Activated T-cell treated with anti-CD3 and anti-CD28 coated beads, Interleukin-2, amount 50 U/mL, for 1 hour (primary cell): Measurements from ENCODE around the gene ZNF500.
"Not testable (repeated sequence)": the region's sequence is repeated elsewhere in the genome, so short reads cannot be mapped to it uniquely, and the experiment has no call there.

Experiments used
- DNase-seq: peaks from one replicate; pipeline ENCODE4 v3.0.0-alpha.2; 2020

The ZNF500 gene

GRCh38 chr16:4795828-4796572, 29.0 kb upstream of the ZNF500 start:
- DNase-seq = no peak

- DNase-seq = no peak
Measured at GRCh38 chr16:4795181-4795827, 28.3 kb upstream of the ZNF500 start, which contains the start of gene SMIM22. SMIM22 (plus strand) TSS chr16:4795369; CDS start chr16:4795735, 366 bp downstream.

DNA sequence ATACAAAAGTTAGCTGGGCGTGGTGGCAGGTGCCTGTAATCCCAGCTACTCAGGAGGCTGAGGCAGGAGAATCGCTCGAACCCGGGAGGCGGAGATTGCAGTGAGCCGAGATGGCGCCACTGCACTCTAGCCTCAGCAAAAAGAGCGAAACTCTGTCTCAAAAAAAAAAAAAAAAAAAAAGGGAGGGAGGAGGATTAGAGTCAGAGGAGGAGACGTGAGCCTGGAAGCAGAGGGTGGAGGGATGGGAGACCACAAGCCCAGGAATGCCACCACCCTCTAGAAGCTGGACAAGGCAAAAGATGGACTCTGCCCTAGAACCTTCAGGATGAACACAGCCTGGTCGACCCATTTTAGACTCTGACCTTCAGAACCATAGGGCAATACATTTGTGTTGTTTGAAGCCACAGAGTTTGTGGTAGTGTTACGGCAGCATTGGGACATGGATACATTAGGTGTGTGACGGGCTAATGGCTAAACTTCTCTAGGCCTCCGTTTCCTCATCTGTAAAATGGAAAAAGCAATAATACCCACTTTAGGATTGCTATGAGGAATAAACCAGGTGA, 26.1 kb upstream of the ZNF500 start:
- no peak for DNase-seq

- no peak for DNase-seq
Measured at GRCh38 chr16:4790871-4791270, 23.9 kb upstream of the ZNF500 start.

DNA sequence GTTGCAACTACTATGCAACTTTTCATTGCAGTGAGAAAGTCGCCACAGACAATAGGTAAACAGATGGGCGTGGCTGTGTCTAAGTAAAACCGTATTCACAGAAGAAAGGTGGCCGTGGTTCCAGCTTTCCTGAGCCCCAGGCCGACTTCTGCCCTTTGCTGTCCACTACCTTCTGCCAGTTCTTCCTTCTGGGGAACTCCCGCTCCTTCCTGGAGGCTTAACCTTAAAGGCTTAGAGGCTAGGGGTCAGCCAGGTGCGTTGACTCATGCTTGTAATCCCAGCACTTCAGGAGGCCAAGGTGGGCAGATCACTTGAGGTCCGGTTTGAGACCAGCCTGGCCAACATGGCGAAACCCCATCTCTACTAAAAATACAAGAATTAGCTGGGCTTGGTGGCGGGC, 23.3 kb upstream of the ZNF500 start:
- DNase-seq = no peak

DNA sequence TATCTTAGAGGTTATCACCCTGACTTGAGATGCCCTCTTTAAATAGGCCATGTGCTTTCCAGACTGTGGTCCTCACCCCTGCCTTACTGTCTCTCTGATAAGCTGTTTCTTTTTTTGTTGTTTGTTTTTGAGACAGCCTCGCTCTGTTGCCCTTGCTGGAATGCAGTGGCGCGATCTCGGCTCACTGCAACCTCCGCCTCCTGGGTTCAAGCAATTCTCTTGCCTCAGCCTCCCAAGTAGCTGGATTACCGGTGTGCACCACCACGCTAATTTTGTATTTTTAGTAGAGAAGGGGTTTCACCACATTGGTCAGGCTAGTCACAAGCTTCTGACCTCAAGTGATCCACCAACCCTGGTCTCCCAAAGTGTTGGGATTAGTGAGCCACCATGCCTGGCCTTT, 21.9 kb upstream of the ZNF500 start:
- no peak for DNase-seq

GRCh38 chr16:4788489-4788889, 21.5 kb upstream of the ZNF500 start:
- DNase-seq = no peak

DNA sequence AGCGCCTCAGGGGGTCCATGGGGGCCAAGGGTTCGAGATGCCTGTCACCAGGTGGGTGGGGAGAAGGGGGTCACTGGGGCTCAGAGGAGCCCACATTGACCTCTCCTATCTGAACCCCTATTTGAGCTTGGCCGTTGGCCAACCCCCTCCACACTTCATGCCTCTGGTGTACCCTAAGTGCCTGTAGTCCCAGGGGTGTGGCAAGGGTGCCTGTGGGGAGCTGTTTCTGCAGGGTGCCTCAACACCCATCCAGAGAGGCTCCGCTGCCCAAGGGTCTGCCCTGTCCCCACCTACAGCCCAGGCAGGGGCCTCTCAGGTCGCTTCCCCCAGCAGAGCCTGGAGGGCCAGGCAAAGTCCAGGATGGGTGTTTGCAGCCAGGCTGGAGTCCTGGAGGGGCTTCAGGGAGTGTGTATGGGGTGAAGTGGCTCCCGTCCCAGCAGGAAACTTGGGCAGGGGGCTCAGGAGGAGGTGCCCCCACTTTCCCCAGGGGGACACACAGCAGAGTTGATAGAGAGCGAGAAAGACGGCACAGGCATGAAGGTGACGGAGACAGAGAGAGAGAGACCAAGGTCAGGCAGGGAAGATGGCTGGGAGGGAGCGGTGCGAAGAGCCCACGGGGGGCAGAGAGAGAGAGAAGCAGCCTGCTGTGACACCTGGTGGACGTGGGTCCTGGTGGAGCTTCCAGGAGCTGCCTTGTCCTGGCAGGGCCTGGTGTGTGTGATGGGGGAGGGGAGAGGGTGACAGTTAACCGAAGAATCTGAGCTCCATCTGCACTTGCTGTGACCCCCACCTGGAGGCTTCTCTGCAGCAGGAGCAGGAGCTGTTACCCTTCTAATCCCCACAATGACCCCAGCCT, 20.9 kb upstream of the ZNF500 start, which contains the start of gene SEPTIN12:
Gene SEPTIN12, minus strand, starts transcription at position 719 of the 856 bp plus-strand sequence. Its CDS starts 700 bp downstream, at position 19.
- no peak for DNase-seq

DNA sequence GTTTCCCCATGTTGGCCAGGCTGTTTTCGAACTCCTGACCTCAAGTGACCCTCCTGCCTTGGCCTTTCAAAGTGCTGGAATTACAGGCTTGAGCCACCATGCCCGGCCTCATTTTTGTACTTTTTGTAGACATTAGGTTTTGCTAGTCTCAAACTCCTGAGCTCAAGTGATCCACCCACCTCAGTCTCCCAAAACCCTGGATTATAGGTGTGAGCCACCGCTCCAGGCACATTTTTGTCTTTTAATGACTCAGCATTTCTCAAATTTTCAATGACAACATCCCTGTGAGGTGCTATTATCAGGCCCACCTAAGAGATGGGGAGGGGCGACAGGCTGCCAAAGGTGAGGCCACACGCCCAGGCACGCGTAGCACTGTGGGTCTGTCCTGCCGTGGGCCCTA, 20.1 kb upstream of the ZNF500 start:
- no peak for DNase-seq

DNA sequence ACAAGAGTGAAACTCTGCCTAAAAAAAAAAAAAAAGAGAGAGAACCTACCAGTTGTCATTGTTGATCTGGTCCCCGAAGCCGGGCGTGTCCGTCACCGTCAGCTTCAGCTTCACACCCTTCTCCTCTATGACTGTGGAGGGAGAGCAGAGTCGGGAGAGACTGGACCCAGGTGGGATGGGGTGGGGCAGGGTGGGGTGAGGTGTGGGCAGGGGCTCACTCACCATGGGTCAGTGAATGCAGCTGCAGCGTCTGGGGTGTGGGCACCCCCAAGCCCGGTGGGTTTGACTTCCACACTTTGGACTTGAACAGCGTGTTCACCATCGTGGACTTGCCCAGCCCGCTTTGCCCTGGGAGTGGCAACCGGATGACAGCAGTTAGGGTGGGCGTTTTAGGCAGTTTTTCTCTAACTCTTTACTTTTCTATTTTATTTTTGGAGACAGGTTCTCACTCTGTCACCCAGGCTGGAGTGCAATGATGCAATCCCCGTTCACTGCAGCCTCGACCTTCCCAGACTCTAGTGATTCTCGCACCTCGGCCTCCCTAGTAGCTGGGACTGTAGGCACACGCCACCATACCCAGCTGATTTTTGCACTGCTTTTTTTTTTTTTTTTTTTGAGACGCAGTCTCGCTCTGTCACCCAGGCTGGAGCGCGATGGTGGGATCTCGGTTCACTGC, 18.9 kb upstream of the ZNF500 start:
- no peak for DNase-seq

DNA sequence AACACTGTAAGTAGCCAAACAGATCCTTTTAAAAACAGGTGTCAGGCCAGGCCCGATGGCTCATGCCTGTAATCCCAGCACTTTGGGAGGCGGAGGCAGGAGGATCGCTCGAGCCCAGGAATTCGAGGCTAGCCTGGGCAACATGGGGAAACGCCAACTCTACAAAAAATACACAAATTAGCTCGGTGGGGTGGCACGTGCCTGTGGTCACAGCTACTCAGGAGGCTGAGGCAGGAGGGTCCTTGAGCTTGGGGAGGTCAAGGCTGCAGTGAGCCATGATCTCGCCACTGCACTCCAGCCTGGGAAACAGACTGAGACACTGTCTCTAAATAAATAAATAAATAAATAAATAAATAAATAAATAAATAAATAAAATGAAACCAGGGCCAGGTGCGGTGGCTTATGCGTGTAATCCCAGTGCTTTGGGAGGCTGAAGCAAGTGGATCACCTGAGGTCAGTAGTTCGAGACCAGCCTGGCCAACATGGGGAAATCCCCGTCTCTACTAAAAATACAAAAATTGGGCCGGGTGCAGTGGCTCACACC, 17.6 kb upstream of the ZNF500 start:
- not testable (repeated sequence) for DNase-seq

- no peak for DNase-seq
Measured at GRCh38 chr16:4783951-4784336, 17.0 kb upstream of the ZNF500 start.

DNA sequence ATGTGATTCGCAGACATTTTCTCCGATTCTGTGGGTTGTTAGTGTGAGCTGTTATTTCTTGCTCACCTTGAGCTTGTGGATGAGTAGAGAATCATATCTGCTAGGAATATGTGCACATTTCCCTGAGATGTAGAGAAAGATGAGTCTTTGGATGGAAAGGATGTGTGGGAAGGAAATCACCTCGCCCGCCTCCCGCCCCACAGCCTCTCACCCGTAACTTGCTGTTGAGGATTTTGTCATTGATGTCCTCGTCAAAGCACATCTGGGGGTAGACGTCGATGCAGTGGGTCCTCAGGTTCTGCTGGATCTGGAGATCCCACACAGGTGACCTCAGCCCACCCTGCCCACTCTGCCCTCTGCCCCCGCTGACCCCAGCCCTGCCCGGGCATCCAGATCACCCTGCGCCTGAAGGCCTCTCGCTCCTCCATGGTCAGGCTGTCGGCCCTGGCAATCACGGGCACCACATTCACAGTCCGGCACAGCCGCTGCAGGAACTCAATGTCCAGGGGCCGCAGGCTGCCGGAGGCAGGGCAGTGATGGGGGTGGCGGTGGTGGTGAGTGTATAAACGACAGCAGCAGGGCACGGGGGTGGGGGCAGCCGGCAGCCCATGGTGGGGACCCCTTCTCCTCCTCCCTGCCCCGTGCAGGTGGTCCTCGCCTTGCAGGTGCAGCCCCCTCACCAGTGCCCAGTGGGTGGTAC, 16.4 kb upstream of the ZNF500 start:
- DNase-seq = no peak

DNA sequence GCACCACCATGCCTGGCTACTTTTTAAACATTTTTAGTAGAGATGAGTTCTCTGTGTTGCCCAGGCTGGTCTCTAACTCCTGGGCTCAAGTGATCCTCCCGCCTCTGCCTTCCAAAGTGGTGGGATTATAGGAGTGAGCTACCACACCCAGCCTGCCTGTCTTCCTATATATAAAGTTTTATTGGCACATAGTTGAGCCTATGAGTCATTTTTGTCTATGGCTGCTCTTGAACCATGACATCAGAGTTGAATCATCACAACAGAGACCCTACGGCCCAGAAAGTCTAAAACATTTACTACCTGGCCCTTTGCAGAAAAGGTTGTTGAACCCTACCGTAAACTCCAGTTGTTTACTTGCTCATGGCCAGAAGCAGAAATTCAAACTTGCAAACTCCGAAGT, 13.3 kb upstream of the ZNF500 start:
- DNase-seq = no peak

GRCh38 chr16:4778050-4778392, 11.1 kb upstream of the ZNF500 start:
- no peak for DNase-seq

GRCh38 chr16:4777339-4778049, 10.5 kb upstream of the ZNF500 start:
- DNase-seq = no peak

- DNase-seq = no peak
Measured at GRCh38 chr16:4776141-4776705, 9.3 kb upstream of the ZNF500 start.

- no peak for DNase-seq
Measured at GRCh38 chr16:4775005-4775404, 8.0 kb upstream of the ZNF500 start.

DNA sequence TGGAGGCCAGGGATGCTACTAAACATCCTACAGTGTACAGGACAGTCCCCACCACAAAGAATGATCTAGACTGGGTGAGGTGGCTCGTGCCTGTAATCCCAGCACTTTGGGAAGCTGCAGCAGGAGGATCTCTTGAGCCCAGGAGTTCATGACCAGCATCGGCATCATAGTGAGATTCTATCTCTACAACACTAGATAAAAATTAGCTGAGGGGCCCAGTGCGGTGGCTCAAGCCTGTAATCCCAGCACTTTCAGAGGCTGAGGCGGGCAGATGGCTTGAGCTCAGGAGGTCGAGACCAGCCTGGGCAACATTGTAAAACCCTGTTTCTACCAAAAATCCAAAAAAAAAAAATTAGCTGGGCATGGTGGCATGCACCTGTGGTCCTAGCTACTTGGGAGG, 5.4 kb upstream of the ZNF500 start:
- DNase-seq = no peak

GRCh38 chr16:4771646-4772045, 4.7 kb upstream of the ZNF500 start:
- DNase-seq = no peak

DNA sequence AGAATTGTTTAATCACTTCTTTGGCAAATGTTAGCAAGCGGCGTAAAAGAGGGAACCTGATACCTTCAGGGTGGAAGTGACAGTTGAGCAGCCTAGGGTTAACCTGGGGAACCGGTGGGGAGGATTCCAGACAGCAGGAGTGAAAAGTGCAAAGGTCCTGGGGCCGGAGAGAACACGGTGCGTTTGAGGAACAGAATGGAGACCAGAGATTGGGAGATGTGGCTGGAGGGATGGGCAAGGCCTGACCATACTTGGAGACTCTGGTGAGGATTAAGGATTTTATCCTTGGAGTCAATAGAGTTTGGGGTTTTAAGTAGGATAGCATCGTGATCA, 2.3 kb upstream of the ZNF500 start:
- no peak for DNase-seq
